DMS53 (cell line): ENCODE measurements around the gene SMIM38.
A peak's percentile ranks its signal among the peaks of the same experiment; 100 is the strongest.
"Not testable (repeated sequence)": the region's sequence is repeated elsewhere in the genome, so short reads cannot be mapped to it uniquely, and the experiment has no call there.

Experiments used
- DNase-seq: peaks from one replicate; lab custom pipeline; 2025; lab: John Stamatoyannopoulos, UW

SMIM38 gene

GRCh38 chr11:69140161-69140560 is 15.6 kb upstream of the SMIM38 start:
- not testable (repeated sequence) for DNase-seq

- no peak for DNase-seq
Observed at GRCh38 chr11:69140635-69141034, 15.1 kb upstream of the SMIM38 start.

- no peak for DNase-seq
Observed at GRCh38 chr11:69141742-69142141, 14.0 kb upstream of the SMIM38 start.

GRCh38 chr11:69142895-69143294 is 12.8 kb upstream of the SMIM38 start:
- DNase-seq = no peak

GRCh38 chr11:69144316-69145049 is 11.3 kb upstream of the SMIM38 start:
- DNase-seq = no peak

GRCh38 chr11:69145050-69145380 is 10.7 kb upstream of the SMIM38 start:
- DNase-seq = no peak

- no peak for DNase-seq
Observed at GRCh38 chr11:69148377-69148762, 7.4 kb upstream of the SMIM38 start.

- no peak for DNase-seq
Observed at GRCh38 chr11:69148806-69149205, 6.9 kb upstream of the SMIM38 start.

- DNase-seq = not testable (repeated sequence)
Observed at GRCh38 chr11:69149338-69150045, 6.2 kb upstream of the SMIM38 start.

- no peak for DNase-seq
Observed at GRCh38 chr11:69150175-69150574, 5.6 kb upstream of the SMIM38 start.

GRCh38 chr11:69151836-69152235 is 3.9 kb upstream of the SMIM38 start:
- DNase-seq = no peak

GRCh38 chr11:69152733-69153421 is 2.9 kb upstream of the SMIM38 start:
- no peak for DNase-seq

GRCh38 chr11:69153661-69154060 is 2.1 kb upstream of the SMIM38 start:
- no peak for DNase-seq

GRCh38 chr11:69154211-69154913 is 1.4 kb upstream of the SMIM38 start:
- DNase-seq = no peak

GRCh38 chr11:69154938-69155301 is 815 bp upstream of the SMIM38 start:
- DNase-seq = no peak

- DNase-seq = no peak
Observed at GRCh38 chr11:69156235-69156639, 502 bp downstream of the SMIM38 start.

GRCh38 chr11:69156673-69157155 is 979 bp downstream of the SMIM38 start:
- DNase-seq = no peak

- DNase-seq = peak; percentile 57
Observed at GRCh38 chr11:69157156-69157821, 1.6 kb downstream of the SMIM38 start.

- no peak for DNase-seq
Observed at GRCh38 chr11:69157822-69158231, 2.1 kb downstream of the SMIM38 start.

- no peak for DNase-seq
Observed at GRCh38 chr11:69158301-69159149, 2.8 kb downstream of the SMIM38 start.
